ENCODE measurements around the gene GBF1. TPM values are rescaled to one million over a fixed set of nuclear protein-coding genes. Genes with fewer than 3 reads are reported as not detected.

GBF1 gene
- total RNA-seq, 1 donor, result 38.0 TPM

GRCh38 chr10:102408728-102409603 lies 163.6 kb downstream of the GBF1 start:
- H3K9me3 ChIP-seq (ENCODE audit: low read depth, low read length), result no peaks in the 10 kb centered on the region
- peak; percentile 94 for DNase-seq (ENCODE audit: insufficient read length, low spot score, missing footprints)
- no peaks in the 10 kb centered on the region for H3K36me3 ChIP-seq (ENCODE audit: insufficient read depth, low read length)
- peaks cover 3% of the 10 kb centered on the region for H4K20me1 ChIP-seq (ENCODE audit: insufficient read depth, low read length)
- H3K27me3 ChIP-seq (ENCODE audit: insufficient read depth, low read length), result peaks cover 57% of the 10 kb centered on the region
- H3K4me2 ChIP-seq (ENCODE audit: insufficient read depth, low read length), result peak overlapping the region; percentile 62
- no peak overlapping the region for H2AFZ ChIP-seq (ENCODE audit: low read length)
- H3K79me2 ChIP-seq (ENCODE audit: insufficient read depth, low read length), result no peaks in the 10 kb centered on the region
- H3K4me1 ChIP-seq (ENCODE audit: insufficient read depth, low read length), result peaks cover 9% of the 10 kb centered on the region
- no peak for TF ChIP-seq CTCF (IDR thresholded peaks at IDR 0.05; ENCODE audit: extremely low read depth, low read depth, low read length)
- H3K27ac ChIP-seq (ENCODE audit: low read depth, low read length), result no peak overlapping the region
- H3K4me3 ChIP-seq (ENCODE audit: insufficient read depth, low read length), result peak overlapping the region; percentile 66

DNA sequence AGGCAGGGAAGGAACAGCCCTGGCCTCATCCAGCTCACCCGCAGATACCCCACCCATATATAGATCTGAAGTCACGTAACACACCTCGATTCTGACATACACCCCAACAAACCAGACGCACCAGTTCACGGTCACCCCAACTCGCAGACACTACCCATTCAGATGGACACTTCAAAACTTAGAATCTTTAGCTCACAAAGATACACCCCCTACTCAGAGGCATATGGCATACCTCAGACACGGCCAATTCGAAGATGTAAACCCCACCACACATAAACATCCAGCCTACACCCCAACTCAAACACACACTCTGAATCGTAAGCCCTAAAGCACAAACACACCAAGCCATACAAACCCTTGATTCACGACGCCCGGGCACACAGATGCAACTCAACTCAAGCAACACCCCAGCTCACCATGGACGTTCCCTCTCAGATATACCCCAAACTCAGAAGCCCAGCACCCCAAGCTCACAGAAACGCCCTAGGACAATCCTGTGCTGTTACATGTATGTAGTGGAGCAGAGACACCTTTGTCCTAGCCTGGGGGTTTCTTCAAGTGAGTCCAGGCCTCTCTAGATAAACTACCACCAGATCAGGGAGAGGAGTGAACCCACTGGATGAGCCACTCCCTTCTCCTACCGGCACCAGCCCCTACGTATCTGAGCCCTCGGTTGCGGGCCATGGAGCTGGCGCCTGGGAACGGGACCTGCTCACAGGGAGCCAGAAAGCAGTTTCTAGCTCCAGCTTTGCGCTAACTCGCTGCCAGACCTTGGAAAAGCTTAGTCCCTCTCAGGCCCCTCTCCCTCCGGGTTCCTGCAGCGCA lies 164.5 kb downstream of the GBF1 start:
- H4K20me1 ChIP-seq (ENCODE audit: insufficient read depth, low read length), result no peaks in the 10 kb centered on the region
- peak overlapping the region; percentile 53 for H3K4me3 ChIP-seq (ENCODE audit: insufficient read depth, low read length)
- no peaks in the 10 kb centered on the region for H3K36me3 ChIP-seq (ENCODE audit: insufficient read depth, low read length)
- no peaks in the 10 kb centered on the region for H3K79me2 ChIP-seq (ENCODE audit: insufficient read depth, low read length)
- peak; percentile 92 for DNase-seq (ENCODE audit: insufficient read length, low spot score, missing footprints)
- peaks cover 60% of the 10 kb centered on the region for H3K27me3 ChIP-seq (ENCODE audit: insufficient read depth, low read length)
- peak overlapping the region; percentile 62 for H3K4me2 ChIP-seq (ENCODE audit: insufficient read depth, low read length)
- H3K27ac ChIP-seq (ENCODE audit: low read depth, low read length), result no peak overlapping the region
- H3K4me1 ChIP-seq (ENCODE audit: insufficient read depth, low read length), result peaks cover 9% of the 10 kb centered on the region
- H3K9me3 ChIP-seq (ENCODE audit: low read depth, low read length), result no peaks in the 10 kb centered on the region
- TF ChIP-seq CTCF (IDR thresholded peaks at IDR 0.05; ENCODE audit: extremely low read depth, low read depth, low read length), result no peak
- H2AFZ ChIP-seq (ENCODE audit: low read length), result peak overlapping the region; percentile 41

DNA sequence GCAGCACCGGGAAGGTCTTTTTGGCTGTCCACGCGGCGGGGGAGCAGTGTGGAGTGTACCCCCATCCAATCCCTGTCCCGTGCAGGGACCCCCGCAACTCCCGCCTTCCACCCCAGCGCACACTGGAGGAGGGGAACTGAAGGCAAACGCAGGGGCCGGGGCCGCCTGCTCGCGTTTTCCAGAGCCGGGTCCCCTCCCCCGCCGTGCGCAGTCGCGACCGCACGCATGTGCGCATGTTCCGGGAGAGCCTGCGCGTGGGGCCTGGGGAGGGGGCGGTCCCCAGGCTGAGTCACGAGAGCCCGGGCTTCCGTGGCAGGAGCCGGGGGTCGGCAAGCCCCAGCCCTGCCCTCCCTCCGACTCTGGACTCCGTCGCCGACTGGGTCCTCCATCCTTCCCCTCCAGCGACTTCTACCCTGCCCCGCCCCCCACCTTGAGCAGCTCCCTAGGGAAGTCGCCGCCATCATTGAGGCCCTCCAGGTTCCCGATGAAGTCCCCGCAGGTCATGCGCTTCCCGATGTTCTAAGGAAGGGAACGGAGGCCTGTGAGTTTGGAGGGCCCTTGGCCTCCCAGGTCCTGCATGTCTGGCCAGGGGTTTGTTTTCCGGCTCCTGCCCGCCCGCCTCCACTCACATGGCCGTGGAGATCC lies 165.2 kb downstream of the GBF1 start:
- Histone ChIP-seq H2AFZ (ENCODE audit: low read length) (peak overlapping the region; percentile 41), H4K20me1 (ENCODE audit: insufficient read depth, low read length) (no peaks in the 10 kb centered on the region), H3K9me3 (ENCODE audit: low read depth, low read length) (no peaks in the 10 kb centered on the region), H3K4me2 (ENCODE audit: insufficient read depth, low read length) (peak overlapping the region; percentile 62), H3K36me3 (ENCODE audit: insufficient read depth, low read length) (no peaks in the 10 kb centered on the region), H3K4me3 (ENCODE audit: insufficient read depth, low read length) (peak overlapping the region; percentile 53), H3K4me1 (ENCODE audit: insufficient read depth, low read length) (peaks cover 9% of the 10 kb centered on the region), H3K79me2 (ENCODE audit: insufficient read depth, low read length) (no peaks in the 10 kb centered on the region), H3K27ac (ENCODE audit: low read depth, low read length) (no peak overlapping the region), H3K27me3 (ENCODE audit: insufficient read depth, low read length) (peaks cover 66% of the 10 kb centered on the region)
- no peak for TF ChIP-seq CTCF (IDR thresholded peaks at IDR 0.05; ENCODE audit: extremely low read depth, low read depth, low read length)
- DNase-seq (ENCODE audit: insufficient read length, low spot score, missing footprints), result peak; percentile 88

Measured in osteoblast (primary cell).